ENCODE data around the gene OARD1.

- TF ChIP-seq CTCF (IDR thresholded peaks at IDR 0.05; ENCODE audit: control extremely low read depth in 1 of 3, insufficient read depth in 1 of 3, low read depth in 1 of 3, low read length in 3 of 3) (no peak), E2F6 (IDR thresholded peaks at IDR 0.05) (no peak), BRCA1 (IDR thresholded peaks at IDR 0.05; ENCODE audit: low read depth, low read length) (no peak), CEBPB (IDR thresholded peaks at IDR 0.05; ENCODE audit: low read depth, low read length) (no peak)
Observed at GRCh38 chr6:41025966-41026530, 46.1 kb downstream of the OARD1 start.
